K562 (cell line): ENCODE results near the gene ITGA3. TPM values are rescaled to one million over a fixed set of nuclear protein-coding genes. Genes with fewer than 3 reads are reported as not detected.

Experiments used
- CBX1 ChIP-seq: sonication (generic); IDR thresholded peaks from 2 replicates; pipeline ENCODE4 v1.6.1; 2016; ENCODE audit warnings: antibody characterized with exemption, low read depth, mild to moderate bottlenecking
- CBX5 ChIP-seq: IDR thresholded peaks from 2 replicates; pipeline ENCODE4 v1.6.1; 2014; ENCODE audit warnings: low read depth, borderline replicate concordance
- HNRNPLL ChIP-seq: fragments of 200-400 bp; formaldehyde crosslinking; IDR thresholded peaks from 2 replicates; pipeline ENCODE4 v1.6.1; 2017; ENCODE audit warnings: low read length, low read depth, mild to moderate bottlenecking; ENCODE audit not compliant: poor library complexity, severe bottlenecking
- JUND ChIP-seq, 2 experiments: IDR thresholded peaks; 2 replicates in 1 of 2; 3 replicates in 1 of 2; pipeline ENCODE4 v1.6.1; 2011; ENCODE audit warnings: borderline replicate concordance in 2 of 2, low read depth in 2 of 2, low read length in 2 of 2, improper control_type of control experiment in 1 of 2, missing biosample characterization in 1 of 2, missing genetic modification characterization in 1 of 2, missing genetic modification reagents in 1 of 2
- KLF1 ChIP-seq: fragments of 450-650 bp; IDR thresholded peaks from 2 replicates; pipeline ENCODE4 v1.6.1; 2016; ENCODE audit warnings: missing genetic modification characterization, missing compliant biosample characterization
- NR2F6 ChIP-seq: fragments of 450-650 bp; formaldehyde crosslinking; IDR thresholded peaks from 2 replicates; pipeline ENCODE4 v1.4.0; 2020; ENCODE audit warnings: mild to moderate bottlenecking
- POLR2B ChIP-seq: fragments of 450-650 bp; IDR thresholded peaks from 2 replicates; pipeline ENCODE4 v1.6.1; 2018; ENCODE audit warnings: low read depth; ENCODE audit not compliant: partially characterized antibody
- RBM15 ChIP-seq: fragments of 200-400 bp; formaldehyde crosslinking; IDR thresholded peaks from 2 replicates; pipeline ENCODE4 v1.6.1; 2018; ENCODE audit warnings: mild to moderate bottlenecking, low read length, moderate library complexity; ENCODE audit not compliant: insufficient read depth
- SMARCA5 ChIP-seq: fragments of 450-650 bp; IDR thresholded peaks from 2 replicates; pipeline ENCODE4 v1.6.1; 2016
- TEAD1 ChIP-seq, 2 experiments: fragments of 450-650 bp in 1 of 2; sonication (generic) in 1 of 2; formaldehyde crosslinking; IDR thresholded peaks; 2 replicates each; pipeline versions ENCODE4 v1.4.0 to v1.8.0; 2020 to 2022; ENCODE audit warnings: mild to moderate bottlenecking in 2 of 2, missing genetic modification reagents in 1 of 2
- XRCC5 ChIP-seq: fragments of 200-400 bp; formaldehyde crosslinking; IDR thresholded peaks from 2 replicates; pipeline ENCODE4 v1.6.1; 2017; ENCODE audit warnings: low read depth, mild to moderate bottlenecking, low read length
- ZNF384 ChIP-seq: IDR thresholded peaks from 2 replicates; pipeline ENCODE4 v1.6.1; 2012; ENCODE audit warnings: low read depth, low read length, improper control_type of control experiment
- ZNF551 ChIP-seq: fragments of 250-450 bp; sonication (Bioruptor Pico); IDR thresholded peaks from 2 replicates; pipeline ENCODE4 v1.5.0; 2021; ENCODE audit warnings: mild to moderate bottlenecking, moderate library complexity
- ZNF561 ChIP-seq: fragments of 450-650 bp; formaldehyde crosslinking; conservative IDR thresholded peaks from 2 replicates; pipeline ENCODE4 v1.4.0; 2020; ENCODE audit warnings: mild to moderate bottlenecking, moderate library complexity
- ZNF583 ChIP-seq: fragments of 250-450 bp; sonication (Bioruptor Pico); IDR thresholded peaks from 2 replicates; pipeline ENCODE4 v1.4.0; 2020
- ZNF785 ChIP-seq: fragments of 250-450 bp; sonication (Bioruptor Pico); IDR thresholded peaks from 2 replicates; pipeline ENCODE4 v1.4.0; 2020; ENCODE audit warnings: mild to moderate bottlenecking
- polyA plus RNA-seq, 8 experiments: library from polyadenylated mRNA; depleted of rRNA in 4 of 8; stranded (reverse) in 5 of 8; unstranded in 3 of 8; fragments of >200 nt; fragmentation: Nextera tagmentation in 2 of 8; fragmentation: Illumina TruSeq in 1 of 8; extraction: Ambion mirVana in 2 of 8; extraction: Trizol in 1 of 8; gene quantifications; 2 replicates each; pipeline versions ENCODE4 v1.2.1 to v1.2.3, GENCODE V29; 2011 to 2014; ENCODE audit warnings: inconsistent platforms in 1 of 8, missing spikeins in 1 of 8
- total RNA-seq, 7 experiments: library from RNA; depleted of rRNA in 6 of 7; stranded (reverse); fragments of >200 nt in 6 of 7; fragmentation: Illumina TruSeq in 2 of 7; extraction: Trizol in 2 of 7; gene quantifications; 2 replicates each; pipeline versions ENCODE4 v1.2.1 to v1.2.3, GENCODE V29; 2011 to 2021; ENCODE audit warnings: low replicate concordance in 1 of 7
- TF ChIP-seq, protein P1 (sequence below): fragments of 250-450 bp; sonication (Bioruptor Pico); IDR thresholded peaks from 2 replicates; pipeline ENCODE4 v1.4.0; 2020; ENCODE audit warnings: mild to moderate bottlenecking, moderate library complexity, borderline replicate concordance
- TF ChIP-seq, protein P2 (sequence below): sonication (generic); formaldehyde crosslinking; IDR thresholded peaks from 2 replicates; pipeline ENCODE4 v1.8.0; 2022; ENCODE audit warnings: missing genetic modification reagents, mild to moderate bottlenecking, borderline replicate concordance
- TF ChIP-seq, protein P3 (sequence below): fragments of 450-650 bp; formaldehyde crosslinking; IDR thresholded peaks from 2 replicates; pipeline ENCODE4 v1.4.0; 2020; ENCODE audit warnings: mild to moderate bottlenecking, moderate library complexity
- TF ChIP-seq, protein P4 (sequence below): sonication (generic); formaldehyde crosslinking; IDR thresholded peaks from 2 replicates; pipeline ENCODE4 v1.8.0; 2022; ENCODE audit warnings: missing genetic modification reagents, mild to moderate bottlenecking, borderline replicate concordance

ITGA3 gene
- total and polyA plus RNA-seq, 9 of the 15 experiments (the other 6 are each of a cell fraction or from before 2014, with no cell fraction given): 0.03 to 0.75 (median 0.14) TPM; not detected in 2

DNA sequence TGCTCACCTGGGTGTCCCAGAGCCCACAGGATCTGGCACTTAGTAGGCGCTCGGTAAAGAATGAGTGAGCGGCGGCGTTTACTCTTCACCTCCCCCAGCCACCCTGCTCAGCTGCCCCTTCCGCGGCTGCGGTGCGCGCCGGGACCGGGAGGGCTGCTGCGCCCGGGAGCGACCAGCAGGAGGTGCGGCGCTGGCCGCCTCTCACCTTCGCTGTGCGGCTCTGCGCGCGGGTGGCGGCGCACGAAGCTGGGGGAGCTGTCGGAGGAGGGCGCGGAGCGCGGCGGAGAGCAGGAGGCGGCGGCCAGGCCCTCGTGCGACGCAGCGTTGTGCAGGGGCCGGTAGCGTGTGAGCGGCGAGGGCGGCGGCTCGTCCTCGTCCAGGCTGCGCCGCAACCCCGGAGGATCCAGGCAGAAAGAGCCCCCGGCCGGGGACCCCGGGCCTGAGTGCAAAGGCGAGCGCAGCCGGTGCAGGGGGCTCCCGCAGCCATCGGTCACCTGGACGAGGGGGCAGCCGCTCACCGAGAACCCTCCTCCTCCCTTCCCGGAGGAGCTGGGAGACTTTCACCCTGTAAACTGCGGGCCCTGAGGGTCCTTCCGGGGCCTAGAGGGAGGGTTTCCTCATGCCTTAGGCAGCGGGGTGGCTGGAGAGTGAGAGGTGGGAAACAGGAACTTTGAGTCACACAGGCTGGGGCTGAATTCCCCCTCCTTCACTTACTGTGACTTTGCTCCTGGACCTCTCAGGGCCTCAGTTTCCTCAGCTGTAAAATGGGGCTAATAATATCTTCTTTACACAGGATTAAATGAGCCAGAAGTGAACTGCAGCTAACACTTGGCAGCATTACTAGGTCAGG, 61.5 kb downstream of the ITGA3 start (continued):
- TF ChIP-seq, protein P1, sequence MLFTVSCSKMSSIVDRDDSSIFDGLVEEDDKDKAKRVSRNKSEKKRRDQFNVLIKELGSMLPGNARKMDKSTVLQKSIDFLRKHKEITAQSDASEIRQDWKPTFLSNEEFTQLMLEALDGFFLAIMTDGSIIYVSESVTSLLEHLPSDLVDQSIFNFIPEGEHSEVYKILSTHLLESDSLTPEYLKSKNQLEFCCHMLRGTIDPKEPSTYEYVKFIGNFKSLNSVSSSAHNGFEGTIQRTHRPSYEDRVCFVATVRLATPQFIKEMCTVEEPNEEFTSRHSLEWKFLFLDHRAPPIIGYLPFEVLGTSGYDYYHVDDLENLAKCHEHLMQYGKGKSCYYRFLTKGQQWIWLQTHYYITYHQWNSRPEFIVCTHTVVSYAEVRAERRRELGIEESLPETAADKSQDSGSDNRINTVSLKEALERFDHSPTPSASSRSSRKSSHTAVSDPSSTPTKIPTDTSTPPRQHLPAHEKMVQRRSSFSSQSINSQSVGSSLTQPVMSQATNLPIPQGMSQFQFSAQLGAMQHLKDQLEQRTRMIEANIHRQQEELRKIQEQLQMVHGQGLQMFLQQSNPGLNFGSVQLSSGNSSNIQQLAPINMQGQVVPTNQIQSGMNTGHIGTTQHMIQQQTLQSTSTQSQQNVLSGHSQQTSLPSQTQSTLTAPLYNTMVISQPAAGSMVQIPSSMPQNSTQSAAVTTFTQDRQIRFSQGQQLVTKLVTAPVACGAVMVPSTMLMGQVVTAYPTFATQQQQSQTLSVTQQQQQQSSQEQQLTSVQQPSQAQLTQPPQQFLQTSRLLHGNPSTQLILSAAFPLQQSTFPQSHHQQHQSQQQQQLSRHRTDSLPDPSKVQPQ (CRISPR knock-in tag): no peak
- TF ChIP-seq XRCC5 (no peak), CBX5 (no peak), POLR2B (no peak), ZNF583 (CRISPR knock-in tag) (no peak), ZNF561 (no peak), ZNF384 (no peak), RBM15 (no peak), JUND (IDR thresholded peaks at IDR 0.05; ENCODE audit: borderline replicate concordance, low read depth, low read length) (peak; percentile 28; the same call in 1 of the 2 replicates), JUND (tag; IDR thresholded peaks at IDR 0.05; ENCODE audit: borderline replicate concordance, low read depth, low read length) (no peak), ZNF785 (CRISPR knock-in tag) (no peak), CBX1 (no peak; the same call in 1 of the 2 replicates), HNRNPLL (peak; percentile 22), KLF1 (tag) (no peak), NR2F6 (CRISPR knock-in tag) (no peak), TEAD1 (CRISPR knock-in tag; IDR thresholded peaks at IDR 0.05) (peak in 1 of 2 experiments; percentile 54; a peak in 1 of 4 replicates), SMARCA5 (no peak), ZNF551 (CRISPR knock-in tag) (no peak)
- TF ChIP-seq, protein P2, sequence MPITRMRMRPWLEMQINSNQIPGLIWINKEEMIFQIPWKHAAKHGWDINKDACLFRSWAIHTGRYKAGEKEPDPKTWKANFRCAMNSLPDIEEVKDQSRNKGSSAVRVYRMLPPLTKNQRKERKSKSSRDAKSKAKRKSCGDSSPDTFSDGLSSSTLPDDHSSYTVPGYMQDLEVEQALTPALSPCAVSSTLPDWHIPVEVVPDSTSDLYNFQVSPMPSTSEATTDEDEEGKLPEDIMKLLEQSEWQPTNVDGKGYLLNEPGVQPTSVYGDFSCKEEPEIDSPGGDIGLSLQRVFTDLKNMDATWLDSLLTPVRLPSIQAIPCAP: no peak
- TF ChIP-seq, protein P3, sequence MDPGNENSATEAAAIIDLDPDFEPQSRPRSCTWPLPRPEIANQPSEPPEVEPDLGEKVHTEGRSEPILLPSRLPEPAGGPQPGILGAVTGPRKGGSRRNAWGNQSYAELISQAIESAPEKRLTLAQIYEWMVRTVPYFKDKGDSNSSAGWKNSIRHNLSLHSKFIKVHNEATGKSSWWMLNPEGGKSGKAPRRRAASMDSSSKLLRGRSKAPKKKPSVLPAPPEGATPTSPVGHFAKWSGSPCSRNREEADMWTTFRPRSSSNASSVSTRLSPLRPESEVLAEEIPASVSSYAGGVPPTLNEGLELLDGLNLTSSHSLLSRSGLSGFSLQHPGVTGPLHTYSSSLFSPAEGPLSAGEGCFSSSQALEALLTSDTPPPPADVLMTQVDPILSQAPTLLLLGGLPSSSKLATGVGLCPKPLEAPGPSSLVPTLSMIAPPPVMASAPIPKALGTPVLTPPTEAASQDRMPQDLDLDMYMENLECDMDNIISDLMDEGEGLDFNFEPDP (CRISPR knock-in tag): no peak
- TF ChIP-seq, protein P4, sequence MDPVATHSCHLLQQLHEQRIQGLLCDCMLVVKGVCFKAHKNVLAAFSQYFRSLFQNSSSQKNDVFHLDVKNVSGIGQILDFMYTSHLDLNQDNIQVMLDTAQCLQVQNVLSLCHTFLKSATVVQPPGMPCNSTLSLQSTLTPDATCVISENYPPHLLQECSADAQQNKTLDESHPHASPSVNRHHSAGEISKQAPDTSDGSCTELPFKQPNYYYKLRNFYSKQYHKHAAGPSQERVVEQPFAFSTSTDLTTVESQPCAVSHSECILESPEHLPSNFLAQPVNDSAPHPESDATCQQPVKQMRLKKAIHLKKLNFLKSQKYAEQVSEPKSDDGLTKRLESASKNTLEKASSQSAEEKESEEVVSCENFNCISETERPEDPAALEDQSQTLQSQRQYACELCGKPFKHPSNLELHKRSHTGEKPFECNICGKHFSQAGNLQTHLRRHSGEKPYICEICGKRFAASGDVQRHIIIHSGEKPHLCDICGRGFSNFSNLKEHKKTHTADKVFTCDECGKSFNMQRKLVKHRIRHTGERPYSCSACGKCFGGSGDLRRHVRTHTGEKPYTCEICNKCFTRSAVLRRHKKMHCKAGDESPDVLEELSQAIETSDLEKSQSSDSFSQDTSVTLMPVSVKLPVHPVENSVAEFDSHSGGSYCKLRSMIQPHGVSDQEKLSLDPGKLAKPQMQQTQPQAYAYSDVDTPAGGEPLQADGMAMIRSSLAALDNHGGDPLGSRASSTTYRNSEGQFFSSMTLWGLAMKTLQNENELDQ (CRISPR knock-in tag): no peak
